Muscle of back (tissue), 10 donors: ENCODE data around the gene SLC22A8. TPM values are rescaled to one million over a fixed set of nuclear protein-coding genes. Genes with fewer than 3 reads are reported as not detected.

Experiments used
- polyA plus RNA-seq, 10 donors: library from polyadenylated mRNA; unstranded; fragments of 120-200 nt; gene quantifications; one replicate each; pipeline ENCODE4 v1.2.1, GENCODE V29; 2013; ENCODE audit not compliant: insufficient read length in 10 of 10

Gene SLC22A8
- polyA plus RNA-seq, 10 donors = 0.18 TPM; not detected in 9

Other genes starting within 250 kb of the SLC22A8 start
- gene TAF6L, start 244.4 kb downstream of the SLC22A8 start, polyA plus RNA-seq = 10 to 100 TPM; 11.5 to 16.6 (median 14.2) TPM
- 10 to 100 TPM; 24.7 to 29.1 (median 27.6) TPM for gene TMEM179B, start 228.4 kb downstream of the SLC22A8 start, polyA plus RNA-seq
- gene TMEM223, start 223.8 kb downstream of the SLC22A8 start, polyA plus RNA-seq = 10 to 100 TPM; 10.6 to 17.0 (median 15.2) TPM
- 10 to 100 TPM; 59.6 to 85.7 (median 65.7) TPM for gene NXF1, start 210.4 kb downstream of the SLC22A8 start, polyA plus RNA-seq
- gene STX5, start 183.8 kb downstream of the SLC22A8 start, polyA plus RNA-seq = 10 to 100 TPM; 32.7 to 42.6 (median 35.0) TPM
- not detected for gene TEX54, start 183.0 kb downstream of the SLC22A8 start, polyA plus RNA-seq
- 10 to 100 TPM; 25.5 to 35.1 (median 31.0) TPM for gene WDR74, start 176.3 kb downstream of the SLC22A8 start, polyA plus RNA-seq
- 10 to 100 TPM; 33.4 to 60.9 (median 42.8) TPM for gene SLC3A2, start 134.9 kb downstream of the SLC22A8 start, polyA plus RNA-seq
- under 1 TPM in 4 of 10 donors, not detected in 6; 0.05 to 0.49 (median 0.24) TPM for gene CHRM1, start 94.5 kb downstream of the SLC22A8 start, polyA plus RNA-seq
- gene SLC22A6, start 30.9 kb downstream of the SLC22A8 start, polyA plus RNA-seq = under 1 TPM in 3 of 10 donors, not detected in 7; 0.07 to 0.10 (median 0.10) TPM
- not detected for gene SLC22A24, start 128.4 kb upstream of the SLC22A8 start, polyA plus RNA-seq
- under 1 TPM in 1 of 10 donors, not detected in 9; 0.04 TPM for gene SLC22A25, start 227.8 kb upstream of the SLC22A8 start, polyA plus RNA-seq